HEK293T (cell line): ENCODE results near the gene CAMSAP1.

Source experiments
- FOXM1 ChIP-seq: fragments of 450-650 bp; IDR thresholded peaks from 2 replicates; pipeline ENCODE4 v1.6.1; 2017; ENCODE audit warnings: mild to moderate bottlenecking, borderline replicate concordance
- LEF1 ChIP-seq: fragments of 450-650 bp; IDR thresholded peaks from 2 replicates; pipeline ENCODE4 v1.6.1; 2017; ENCODE audit warnings: mild to moderate bottlenecking, borderline replicate concordance
- TF ChIP-seq, protein P1 (sequence below): fragments of 450-650 bp; IDR thresholded peaks from 2 replicates; pipeline ENCODE4 v1.6.1; 2016

DNA sequence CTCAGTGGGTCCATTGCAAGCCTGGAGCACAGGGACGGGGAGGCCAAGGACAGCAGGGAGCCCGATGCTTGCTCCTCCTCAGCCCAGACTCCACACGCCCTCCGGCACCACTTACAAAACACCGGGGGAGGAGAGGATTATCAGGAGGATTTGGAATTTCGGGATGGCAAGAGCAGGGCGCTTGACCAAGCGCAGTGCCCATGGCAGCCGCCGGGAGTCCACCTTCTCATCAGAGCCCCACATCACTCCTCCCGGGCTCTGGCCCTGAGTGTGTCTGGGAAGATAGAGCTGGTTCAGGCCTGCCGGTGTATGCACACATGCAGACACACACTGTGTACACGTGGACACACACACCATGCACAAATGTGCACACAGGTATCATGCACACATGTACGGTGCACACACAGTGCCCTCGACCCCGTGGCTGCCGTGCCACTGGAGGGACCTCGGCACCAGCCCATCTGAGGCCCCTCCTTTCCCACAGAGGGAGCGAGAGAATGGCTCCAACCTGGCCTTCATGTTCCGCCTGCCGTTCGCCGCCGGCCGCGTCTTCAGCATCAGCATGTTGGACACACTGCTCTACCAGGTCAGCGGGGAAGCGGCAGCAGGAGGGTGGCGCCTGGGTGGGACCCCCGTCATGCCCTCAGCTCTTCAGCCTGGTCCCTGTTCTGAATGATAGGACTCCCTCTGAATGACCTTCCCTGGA, 123.7 kb downstream of the CAMSAP1 start:
- TF ChIP-seq, protein P1, sequence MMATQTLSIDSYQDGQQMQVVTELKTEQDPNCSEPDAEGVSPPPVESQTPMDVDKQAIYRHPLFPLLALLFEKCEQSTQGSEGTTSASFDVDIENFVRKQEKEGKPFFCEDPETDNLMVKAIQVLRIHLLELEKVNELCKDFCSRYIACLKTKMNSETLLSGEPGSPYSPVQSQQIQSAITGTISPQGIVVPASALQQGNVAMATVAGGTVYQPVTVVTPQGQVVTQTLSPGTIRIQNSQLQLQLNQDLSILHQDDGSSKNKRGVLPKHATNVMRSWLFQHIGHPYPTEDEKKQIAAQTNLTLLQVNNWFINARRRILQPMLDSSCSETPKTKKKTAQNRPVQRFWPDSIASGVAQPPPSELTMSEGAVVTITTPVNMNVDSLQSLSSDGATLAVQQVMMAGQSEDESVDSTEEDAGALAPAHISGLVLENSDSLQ = no peak
- no peak for TF ChIP-seq LEF1
- TF ChIP-seq FOXM1 = no peak
